NCI-H460 (cell line): ENCODE data around the gene KDM5A. TPM values are rescaled to one million over a fixed set of nuclear protein-coding genes. Genes with fewer than 3 reads are reported as not detected.
"Not testable (repeated sequence)": the region's sequence is repeated elsewhere in the genome, so short reads cannot be mapped to it uniquely, and the experiment has no call there.

ENCODE experiments used
- DNase-seq: peaks from one replicate; pipeline ENCODE4 v3.0.0-alpha.2; 2016; ENCODE audit warnings: low read depth; ENCODE audit errors: extremely low read depth
- total RNA-seq: library from RNA; depleted of rRNA; stranded (reverse); fragments of >200 nt; shearing (Covaris generic); gene quantifications from 2 replicates; pipeline ENCODE4 v1.2.3, GENCODE V29; 2014

The KDM5A gene
- total RNA-seq, 1 experiment from 2014 or later = 34.3 TPM

DNA sequence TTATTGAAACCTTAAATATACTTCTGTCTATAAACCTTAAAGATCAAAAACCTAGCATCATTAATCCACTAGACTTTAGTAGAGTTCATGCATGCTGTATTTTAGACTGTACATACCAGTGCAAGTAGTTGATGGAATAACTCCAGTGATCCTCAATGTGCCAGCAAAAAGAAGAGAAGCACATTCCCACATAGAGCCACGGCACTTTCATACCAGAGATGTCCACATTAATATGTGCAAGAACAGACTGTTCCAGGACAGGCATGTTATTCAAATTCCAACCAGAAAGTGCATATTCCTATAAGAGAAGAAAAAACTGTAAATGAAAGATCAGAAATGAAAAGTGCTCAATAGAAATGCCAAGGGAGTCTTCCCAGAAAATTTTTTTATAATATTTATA is 55.0 kb downstream of the KDM5A start:
- no peak for DNase-seq

DNA sequence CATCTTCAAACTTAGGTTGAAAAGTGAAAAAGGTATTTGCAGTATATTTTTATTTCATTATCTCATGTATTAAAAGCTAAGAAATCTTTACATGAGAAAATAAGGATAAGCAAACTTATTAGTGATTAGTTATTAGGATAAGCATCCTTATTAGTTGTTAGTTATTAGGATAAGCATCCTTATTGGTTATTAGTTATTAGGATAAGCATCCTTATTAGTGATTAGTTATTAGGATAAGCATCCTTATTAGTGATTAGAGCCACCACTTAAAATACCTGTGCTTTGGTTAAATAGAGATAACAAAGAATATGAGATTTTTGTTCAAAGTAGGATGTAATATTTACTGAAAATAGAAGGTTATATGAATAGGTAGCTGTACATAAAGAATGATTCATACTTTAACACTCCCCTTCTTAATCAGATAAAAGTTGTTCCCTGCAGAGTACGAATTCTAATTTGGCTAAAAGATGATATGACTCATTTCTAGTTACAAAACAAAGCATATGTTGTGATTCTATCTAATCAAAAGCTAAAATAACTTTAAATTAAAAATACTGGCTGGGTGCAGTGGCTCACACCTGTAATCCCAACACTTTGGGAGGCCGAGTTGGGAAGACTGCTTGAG is 56.4 kb downstream of the KDM5A start:
- no peak for DNase-seq

- DNase-seq = no peak
Measured at GRCh38 chr12:331287-331686, 57.8 kb downstream of the KDM5A start.

DNA sequence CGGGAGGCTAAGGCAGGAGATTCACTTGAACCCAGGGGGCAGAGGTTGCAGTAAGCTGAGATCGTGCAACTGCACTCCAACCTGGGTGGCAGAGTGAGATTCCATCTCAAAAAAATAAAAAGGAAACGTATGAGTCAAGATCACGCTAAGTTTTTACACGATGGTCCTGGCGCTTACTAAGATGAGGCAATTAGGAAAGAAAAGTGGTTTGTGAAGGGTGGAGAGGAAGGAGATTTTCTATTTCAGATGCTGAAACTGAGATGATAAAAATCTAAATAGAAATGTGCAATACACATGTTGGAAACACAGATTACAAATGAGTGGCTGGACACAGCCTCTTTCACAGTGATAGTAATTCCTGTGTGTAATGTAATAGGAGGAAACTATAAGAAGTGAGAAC is 63.2 kb downstream of the KDM5A start:
- no peak for DNase-seq

- no peak for DNase-seq
Measured at GRCh38 chr12:323507-323906, 65.6 kb downstream of the KDM5A start.

- peak; percentile 5 for DNase-seq
Measured at GRCh38 chr12:321606-322326, 67.4 kb downstream of the KDM5A start.

- DNase-seq = no peak
Measured at GRCh38 chr12:318759-319515, 70.2 kb downstream of the KDM5A start.

DNA sequence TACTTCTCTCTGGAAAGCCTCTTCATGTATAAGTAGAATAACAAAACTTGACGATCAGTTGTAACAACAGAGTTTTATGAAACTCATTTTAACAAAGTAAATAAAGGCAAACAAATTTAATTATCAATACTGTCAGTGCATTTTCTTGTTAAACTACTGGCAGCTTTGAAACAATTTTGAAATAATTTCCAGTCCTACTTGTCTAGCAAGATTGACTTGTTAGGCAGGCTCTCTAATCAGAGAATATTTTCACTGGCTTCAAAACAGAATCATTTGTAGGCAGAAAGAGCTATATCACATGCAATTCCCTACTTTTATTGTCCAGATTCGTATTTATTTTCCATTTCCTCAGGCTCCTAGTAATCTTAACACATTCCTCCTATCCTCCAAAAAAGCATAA is 80.6 kb downstream of the KDM5A start:
- DNase-seq = no peak

- DNase-seq = no peak
Measured at GRCh38 chr12:307406-307805, 81.7 kb downstream of the KDM5A start.

- DNase-seq = no peak
Measured at GRCh38 chr12:304805-305204, 84.3 kb downstream of the KDM5A start.

GRCh38 chr12:302766-303165 is 86.4 kb downstream of the KDM5A start:
- not testable (repeated sequence) for DNase-seq

- not testable (repeated sequence) for DNase-seq
Measured at GRCh38 chr12:300166-300565, 89.0 kb downstream of the KDM5A start.

- not testable (repeated sequence) for DNase-seq
Measured at GRCh38 chr12:299511-299910, 89.6 kb downstream of the KDM5A start.

- not testable (repeated sequence) for DNase-seq
Measured at GRCh38 chr12:298059-298458, 91.1 kb downstream of the KDM5A start.

DNA sequence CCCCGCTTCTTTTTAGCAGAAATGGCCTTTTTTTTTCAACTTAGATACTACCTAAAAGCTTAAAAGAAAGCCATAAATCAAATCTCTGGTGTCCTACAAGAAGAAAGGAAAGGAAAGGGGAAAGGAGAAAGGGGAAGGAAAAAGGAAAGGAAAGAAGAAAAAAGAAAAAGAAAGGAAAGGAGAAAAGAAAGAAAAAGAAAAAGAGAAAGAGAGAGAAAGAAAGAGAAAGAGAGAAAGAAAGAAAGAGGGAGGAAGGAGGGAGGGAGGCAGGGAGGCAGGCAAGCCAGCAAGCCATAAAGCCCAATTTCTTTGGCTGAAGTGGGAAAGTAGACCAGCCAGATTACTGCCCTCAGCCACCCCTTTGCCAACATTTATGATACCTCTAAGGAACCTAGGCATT is 94.0 kb downstream of the KDM5A start:
- DNase-seq = no peak

GRCh38 chr12:293199-293598 is 95.9 kb downstream of the KDM5A start:
- no peak for DNase-seq

DNA sequence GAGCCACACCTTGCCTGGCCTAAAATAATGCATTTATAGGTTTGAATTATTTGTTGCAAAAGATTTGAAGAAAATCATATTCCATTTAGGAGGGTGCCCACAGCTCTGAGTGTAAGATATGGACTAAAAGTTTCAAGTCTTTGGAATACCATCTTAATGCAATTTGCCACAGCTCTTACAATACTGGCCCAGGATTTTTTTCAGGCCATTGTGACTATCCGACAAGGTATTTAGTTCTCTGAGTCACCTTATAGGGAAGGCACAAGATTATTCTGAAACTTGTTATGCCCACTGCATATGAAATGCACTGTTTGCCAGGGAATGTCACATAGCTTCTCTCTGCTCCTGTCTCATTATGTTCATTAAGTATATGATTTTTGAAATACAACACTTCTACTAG is 96.9 kb downstream of the KDM5A start:
- no peak for DNase-seq

- DNase-seq = peak; percentile 30
Measured at GRCh38 chr12:291153-291723, 97.9 kb downstream of the KDM5A start.

DNA sequence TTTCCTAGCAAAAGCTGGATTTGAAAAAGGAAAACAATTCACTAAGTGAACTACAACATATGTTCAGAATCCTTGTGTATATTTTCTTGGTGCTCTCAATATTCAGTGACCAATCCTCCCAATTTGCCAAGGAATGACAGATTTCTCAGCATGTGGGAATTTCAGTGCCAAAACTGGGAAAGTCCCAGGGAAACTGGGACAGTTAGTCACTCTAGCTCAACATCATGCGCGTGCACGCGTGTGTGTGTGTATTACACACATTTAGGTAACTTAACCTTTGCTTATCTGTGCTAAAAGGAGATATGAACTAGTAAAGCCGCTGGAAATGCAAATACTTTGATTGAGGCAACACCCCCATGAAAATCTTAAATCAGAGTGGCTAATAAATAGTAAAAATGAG is 100.4 kb downstream of the KDM5A start:
- DNase-seq = no peak

DNA sequence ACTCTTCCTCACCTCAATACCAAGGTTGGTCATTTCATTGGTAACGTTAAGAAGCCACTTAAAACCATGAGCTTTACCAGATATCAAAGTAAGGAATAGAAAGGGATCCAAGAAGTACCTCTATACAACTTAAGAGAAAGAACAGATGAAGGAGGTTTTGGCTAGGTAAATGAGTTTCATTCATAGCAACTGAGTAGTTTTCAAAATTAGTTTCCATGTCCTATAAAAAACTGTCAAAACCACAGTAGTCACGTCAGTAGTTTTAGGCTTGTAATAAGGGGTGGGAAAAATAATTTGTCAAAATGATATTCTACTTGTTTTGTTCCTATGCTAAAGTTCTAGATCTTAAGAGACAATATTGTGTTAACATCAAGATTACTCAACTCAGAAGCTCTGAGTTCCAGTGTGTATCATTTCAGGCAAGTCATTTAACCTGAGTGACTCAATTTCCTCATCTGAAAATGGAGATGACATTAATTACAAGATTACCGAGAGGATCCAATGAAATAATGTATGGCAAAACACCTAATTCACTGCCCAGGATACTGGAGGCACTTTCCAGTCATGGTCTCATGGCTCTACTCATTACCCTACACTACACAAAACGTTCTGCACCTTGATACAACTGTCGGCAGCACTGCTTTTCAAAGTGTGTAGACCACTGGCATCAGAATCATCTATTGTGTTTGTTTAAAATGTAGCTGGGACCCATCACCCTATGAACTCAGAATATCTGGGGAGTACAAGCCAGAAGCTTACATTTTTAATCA is 102.4 kb downstream of the KDM5A start:
- DNase-seq = no peak

GRCh38 chr12:278046-278445 is 111.1 kb downstream of the KDM5A start:
- no peak for DNase-seq
